LNCAP (cell line): ENCODE data around the gene WDR20.

Source experiments
- TF ChIP-seq, protein P1 (sequence below): fragments of 450-650 bp; IDR thresholded peaks from 2 replicates; pipeline ENCODE4 v1.5.1; 2017; ENCODE audit warnings: mild to moderate bottlenecking

Gene WDR20

DNA sequence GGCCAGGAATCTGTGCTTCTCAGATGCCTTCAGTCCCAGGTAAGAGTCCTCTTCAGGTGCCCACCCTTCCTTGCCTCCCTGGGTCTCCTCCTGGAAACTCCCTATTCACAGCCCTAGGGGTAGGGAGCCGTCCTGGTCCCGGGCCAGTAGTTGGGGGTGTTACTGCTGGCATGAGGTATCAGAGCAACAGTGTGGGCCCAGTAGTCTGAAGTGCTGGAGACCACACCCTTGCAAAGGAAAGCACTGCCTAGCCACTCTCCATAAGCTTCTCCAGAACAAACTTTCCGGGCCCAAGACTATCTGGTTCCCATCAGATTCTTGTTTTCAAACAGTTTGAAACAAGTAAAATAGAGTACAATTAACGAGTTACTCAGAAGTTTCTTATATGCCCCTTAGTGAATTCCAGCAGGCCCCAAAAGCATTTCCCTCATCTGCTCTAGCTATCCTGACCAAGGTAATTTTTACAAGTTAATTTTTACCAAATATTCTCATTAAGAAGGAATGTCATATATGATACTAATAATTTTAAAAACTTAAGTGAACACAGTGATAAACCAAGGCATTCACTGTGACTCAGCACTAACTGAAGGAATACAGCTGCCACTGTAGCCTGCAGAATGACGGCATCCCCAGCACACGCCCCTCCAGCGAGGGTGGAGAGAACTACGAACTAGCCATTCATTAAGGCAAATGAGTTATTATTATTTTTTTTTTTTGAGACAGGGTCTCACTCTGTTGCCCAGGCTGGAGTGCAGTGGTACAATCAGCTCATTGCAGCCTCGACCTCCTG is 115.9 kb downstream of the WDR20 start:
- TF ChIP-seq, protein P1, sequence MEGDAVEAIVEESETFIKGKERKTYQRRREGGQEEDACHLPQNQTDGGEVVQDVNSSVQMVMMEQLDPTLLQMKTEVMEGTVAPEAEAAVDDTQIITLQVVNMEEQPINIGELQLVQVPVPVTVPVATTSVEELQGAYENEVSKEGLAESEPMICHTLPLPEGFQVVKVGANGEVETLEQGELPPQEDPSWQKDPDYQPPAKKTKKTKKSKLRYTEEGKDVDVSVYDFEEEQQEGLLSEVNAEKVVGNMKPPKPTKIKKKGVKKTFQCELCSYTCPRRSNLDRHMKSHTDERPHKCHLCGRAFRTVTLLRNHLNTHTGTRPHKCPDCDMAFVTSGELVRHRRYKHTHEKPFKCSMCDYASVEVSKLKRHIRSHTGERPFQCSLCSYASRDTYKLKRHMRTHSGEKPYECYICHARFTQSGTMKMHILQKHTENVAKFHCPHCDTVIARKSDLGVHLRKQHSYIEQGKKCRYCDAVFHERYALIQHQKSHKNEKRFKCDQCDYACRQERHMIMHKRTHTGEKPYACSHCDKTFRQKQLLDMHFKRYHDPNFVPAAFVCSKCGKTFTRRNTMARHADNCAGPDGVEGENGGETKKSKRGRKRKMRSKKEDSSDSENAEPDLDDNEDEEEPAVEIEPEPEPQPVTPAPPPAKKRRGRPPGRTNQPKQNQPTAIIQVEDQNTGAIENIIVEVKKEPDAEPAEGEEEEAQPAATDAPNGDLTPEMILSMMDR = no peak

DNA sequence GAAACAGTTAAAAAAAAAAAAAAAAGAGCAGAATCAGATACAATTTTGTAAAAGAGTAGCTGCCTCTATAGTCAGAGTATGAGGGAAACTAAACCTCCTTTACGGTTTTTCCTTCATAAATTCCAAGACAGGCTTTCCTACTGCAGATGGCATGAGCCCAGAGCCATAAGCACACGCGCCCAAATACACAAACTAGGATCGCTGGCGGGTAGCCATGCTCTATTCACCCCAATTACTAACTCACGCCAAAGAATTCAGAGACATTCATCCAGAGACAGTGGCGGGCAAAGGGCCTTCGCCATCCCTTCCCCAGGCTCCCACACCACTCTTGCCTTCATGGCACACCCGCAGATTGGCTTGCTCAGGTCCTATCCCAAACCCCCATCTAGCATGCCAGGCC is 117.0 kb downstream of the WDR20 start:
- TF ChIP-seq, protein P1 = no peak

DNA sequence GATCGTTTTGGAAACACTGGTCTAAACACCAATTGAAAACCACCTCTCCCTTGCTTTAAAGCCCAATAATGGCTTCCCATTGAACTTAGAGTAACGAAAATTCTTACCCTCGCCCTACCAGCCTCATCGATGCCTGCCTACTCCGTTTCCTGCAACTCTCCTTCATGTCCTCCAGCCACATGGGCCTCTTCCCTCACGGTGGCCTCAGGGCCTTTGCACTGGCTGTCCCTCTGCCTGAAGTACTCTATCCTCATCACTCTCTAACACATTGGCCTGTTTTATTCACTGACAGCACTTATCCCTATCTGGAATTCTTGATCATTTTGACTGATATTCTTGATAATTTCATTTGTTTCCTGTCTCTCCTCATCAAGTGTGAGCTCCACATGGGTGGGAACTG is 118.4 kb downstream of the WDR20 start:
- TF ChIP-seq, protein P1 = no peak
